ENCODE results near the gene MLC1.

DNA sequence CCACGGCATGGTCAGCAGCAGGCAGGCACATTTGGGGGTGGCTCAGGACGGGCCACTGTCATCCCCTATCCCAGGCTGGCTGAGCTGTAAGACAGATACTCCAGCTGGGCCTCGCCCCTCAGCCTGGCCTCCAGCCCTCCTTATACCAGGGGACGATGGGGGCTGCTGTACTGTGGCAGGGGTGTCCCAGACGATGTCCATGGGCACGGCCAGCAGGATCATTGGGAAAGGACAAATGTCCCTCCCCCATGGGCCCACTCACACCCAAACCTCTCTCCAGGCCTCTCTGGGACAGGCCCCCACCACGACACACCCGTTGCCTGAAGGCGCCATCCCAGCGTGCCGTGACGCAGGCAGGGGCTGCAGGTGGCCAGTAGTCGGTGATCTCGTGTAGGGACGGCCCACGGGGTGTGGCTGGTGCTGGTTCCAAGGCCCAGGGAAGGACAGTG, 71.1 kb downstream of the MLC1 start:
- TF ChIP-seq POLR2A (IDR thresholded peaks at IDR 0.05; ENCODE audit: low read depth, low read length), result no peak
- TF ChIP-seq TAF1 (IDR thresholded peaks at IDR 0.05; ENCODE audit: borderline replicate concordance, low read depth, low read length), result no peak
- TF ChIP-seq POLR2AphosphoS5 (IDR thresholded peaks at IDR 0.05; ENCODE audit: low read depth, low read length), result no peak

Measured in GM12892 (cell line).